Activated gamma-delta T cell treated with anti-CD3 and anti-CD28 coated beads, Interleukin-2, amount 50 U/mL, for 16 hours (primary cell): ENCODE data around the gene TSNAX.

Experiments used
- DNase-seq: peaks from one replicate; pipeline ENCODE4 v3.0.0-alpha.2; 2020; ENCODE audit warnings: low read depth

The TSNAX gene

DNA sequence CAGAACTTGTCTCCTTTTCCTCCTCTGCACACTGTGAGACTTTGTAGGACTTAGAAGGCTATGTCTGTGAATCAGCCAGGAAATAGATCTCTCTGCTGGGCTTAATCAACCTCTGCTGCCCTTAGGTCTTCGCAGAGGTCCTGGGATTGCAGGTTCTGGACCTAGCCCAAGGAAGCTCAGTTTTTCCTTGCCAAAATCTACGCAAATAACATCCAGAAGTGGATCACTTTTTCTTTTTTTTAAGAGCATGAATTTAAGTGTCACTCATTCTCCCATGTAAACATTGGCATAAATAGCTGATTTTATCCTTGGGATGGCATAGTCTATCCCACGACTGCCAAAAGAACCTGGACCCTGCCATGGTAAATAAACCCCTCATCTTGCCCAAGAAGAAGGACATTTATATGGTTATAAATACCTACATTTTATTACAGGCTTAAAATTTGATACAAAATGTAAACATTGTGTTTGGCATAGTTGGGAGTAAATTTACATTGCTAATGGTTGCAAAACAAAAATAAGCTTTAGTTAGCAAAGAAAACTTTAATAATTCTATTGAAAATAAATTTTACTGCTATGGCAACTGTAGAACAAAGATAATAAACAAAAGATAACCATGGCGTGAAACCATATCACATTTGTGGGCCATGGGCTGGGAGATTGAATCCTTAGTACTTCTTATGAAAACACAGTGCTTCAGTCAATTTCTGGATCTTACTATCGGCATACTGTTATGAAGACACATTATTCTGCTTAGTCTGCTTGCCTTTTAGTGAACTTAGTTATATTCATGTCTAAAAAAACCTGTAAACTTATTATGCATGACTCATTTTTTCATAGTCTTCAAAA, 73.6 kb downstream of the TSNAX start:
- DNase-seq: no peak

- no peak for DNase-seq
These were observed 74.2 kb downstream of the TSNAX start for GRCh38 chr1:231602673-231602984.

- DNase-seq: no peak
These were observed 75.3 kb downstream of the TSNAX start for GRCh38 chr1:231603598-231604275.

- no peak for DNase-seq
These were observed 75.8 kb downstream of the TSNAX start for GRCh38 chr1:231604276-231604621.

DNA sequence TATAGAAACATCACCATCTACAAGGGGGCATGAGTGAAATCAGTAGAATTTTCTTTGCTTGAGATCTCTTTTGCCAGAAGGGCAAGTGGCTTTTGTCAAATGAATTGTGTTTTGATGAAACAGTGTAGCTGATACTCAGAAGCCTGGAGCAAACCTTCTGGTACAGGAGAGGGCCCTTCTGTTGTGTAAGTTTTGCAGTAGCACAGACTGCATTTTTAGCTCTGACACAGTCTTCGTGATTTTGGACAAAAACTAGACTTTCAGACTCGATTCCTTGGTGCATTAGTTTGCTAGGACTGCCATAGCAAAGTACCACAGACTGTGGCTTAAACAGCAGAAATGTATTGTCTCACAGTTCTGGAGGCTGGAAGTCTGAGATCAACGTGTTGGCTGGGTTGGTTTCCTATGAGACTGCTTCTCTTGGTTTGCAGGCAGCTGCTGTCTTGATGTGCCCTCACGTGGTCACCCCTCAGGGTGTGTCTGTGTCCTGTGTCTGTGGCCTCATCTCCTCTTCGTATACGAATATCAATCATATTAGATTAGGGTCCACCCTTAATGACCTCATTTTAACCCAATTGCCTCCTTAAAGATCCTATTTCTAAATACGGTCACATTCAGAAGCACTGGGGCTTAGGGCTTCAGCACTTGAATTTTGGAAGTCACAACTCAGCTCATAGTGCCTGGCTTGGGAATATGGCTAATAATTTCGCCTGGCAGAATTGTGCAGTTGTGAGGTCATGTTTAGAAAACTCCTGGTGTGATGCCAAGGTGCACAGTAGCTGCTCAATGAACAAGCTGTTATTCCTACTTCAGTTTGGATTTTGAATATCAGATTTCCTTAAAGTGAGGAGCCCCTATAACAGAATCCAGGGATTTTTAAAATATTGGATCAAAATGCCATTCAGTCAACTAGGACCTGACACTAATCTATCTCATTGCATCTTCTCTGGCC, 77.0 kb downstream of the TSNAX start:
- no peak for DNase-seq

DNA sequence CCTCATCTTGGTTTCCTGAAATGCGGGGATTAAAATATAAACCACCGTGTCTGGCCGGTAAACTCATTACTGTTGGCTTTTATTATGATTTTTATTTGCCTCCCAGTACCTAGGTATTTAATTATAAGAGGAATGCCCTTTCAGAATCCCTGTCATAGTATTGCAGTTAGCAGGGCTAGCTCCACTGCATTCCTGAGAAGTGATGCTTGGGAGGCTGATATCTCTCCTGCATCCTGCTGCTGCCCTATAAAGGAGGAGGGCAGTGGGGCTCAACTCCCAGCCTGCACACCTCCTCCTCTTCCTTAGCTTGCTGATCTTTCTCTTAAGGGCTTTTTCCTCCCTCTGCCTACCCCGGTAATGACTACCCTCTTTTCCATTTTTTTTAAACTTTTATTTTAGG, 78.2 kb downstream of the TSNAX start:
- no peak for DNase-seq

DNA sequence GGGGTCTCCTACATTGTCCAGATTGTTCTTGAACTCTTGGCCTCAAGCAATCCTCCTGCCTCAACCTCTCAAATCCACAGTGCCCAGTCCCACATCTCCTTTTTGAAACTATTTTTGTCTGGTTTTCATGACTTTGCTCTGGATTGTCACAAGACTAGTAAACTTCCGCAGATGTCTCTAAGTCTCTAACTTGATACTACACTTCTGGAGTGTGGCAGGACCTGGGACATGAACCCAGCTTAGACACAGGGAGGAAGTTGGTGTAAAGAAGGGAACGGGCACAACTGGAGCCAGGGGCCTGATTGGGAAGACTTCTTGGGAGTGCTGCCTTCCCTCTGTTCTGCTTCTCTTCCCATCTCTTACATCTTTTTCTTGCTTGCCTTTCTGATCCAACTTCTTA, 81.9 kb downstream of the TSNAX start:
- no peak for DNase-seq

DNA sequence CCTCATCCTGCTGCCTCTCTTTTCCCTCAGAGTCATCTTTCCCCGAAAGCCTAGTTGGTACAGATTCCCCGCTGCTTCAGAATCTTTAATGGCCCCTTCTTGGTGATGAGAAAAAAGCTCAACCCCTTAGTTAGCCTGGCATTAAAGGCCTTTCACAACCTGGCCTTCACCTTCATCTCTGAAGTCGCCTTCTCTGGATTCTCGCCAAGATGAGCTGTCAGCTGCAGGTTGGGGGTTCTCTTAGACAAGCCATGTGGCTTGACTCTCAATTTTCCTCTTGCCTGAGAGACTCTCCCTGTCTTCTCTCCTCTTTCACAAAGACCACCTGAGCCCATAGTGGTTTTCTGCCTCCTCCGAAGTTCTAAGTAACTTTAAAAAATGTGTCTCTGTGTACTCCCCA, 82.6 kb downstream of the TSNAX start:
- no peak for DNase-seq

- DNase-seq: no peak
These were observed 83.4 kb downstream of the TSNAX start for GRCh38 chr1:231611851-231612250.

GRCh38 chr1:231612393-231613089, 84.1 kb downstream of the TSNAX start:
- DNase-seq: no peak

GRCh38 chr1:231613419-231614349, 85.2 kb downstream of the TSNAX start:
- no peak for DNase-seq
